GM13977 (cell line): ENCODE measurements around the gene P2RX7.
"Not testable (repeated sequence)": the region's sequence is repeated elsewhere in the genome, so short reads cannot be mapped to it uniquely, and the experiment has no call there.

ENCODE experiments used
- DNase-seq: peaks from one replicate; pipeline ENCODE4 v3.0.0; 2012; ENCODE audit warnings: low spot score
- in situ Hi-C: fragments of 300-500 bp; cut with MboI; formaldehyde crosslinking; loops from one replicate; pipeline ENCODE4 v1.12.0; 2022; ENCODE audit warnings: low sequenced_read_pairs, low pct_unique_long_range_greater_than_20kb, mixed read lengths, inconsistent platforms; ENCODE audit not compliant: unreplicated experiment
- TF ChIP-seq, protein P1 (sequence below): IDR thresholded peaks from 2 replicates; pipeline ENCODE4 v1.5.1; 2012; ENCODE audit warnings: mild to moderate bottlenecking, control low read depth; ENCODE audit not compliant: insufficient read depth; ENCODE audit errors: extremely low read depth, missing control alignments

P2RX7 gene

GRCh38 chr12:121196902-121197301 is 64.2 kb downstream of the P2RX7 start:
- no peak for DNase-seq
- TF ChIP-seq, protein P1, sequence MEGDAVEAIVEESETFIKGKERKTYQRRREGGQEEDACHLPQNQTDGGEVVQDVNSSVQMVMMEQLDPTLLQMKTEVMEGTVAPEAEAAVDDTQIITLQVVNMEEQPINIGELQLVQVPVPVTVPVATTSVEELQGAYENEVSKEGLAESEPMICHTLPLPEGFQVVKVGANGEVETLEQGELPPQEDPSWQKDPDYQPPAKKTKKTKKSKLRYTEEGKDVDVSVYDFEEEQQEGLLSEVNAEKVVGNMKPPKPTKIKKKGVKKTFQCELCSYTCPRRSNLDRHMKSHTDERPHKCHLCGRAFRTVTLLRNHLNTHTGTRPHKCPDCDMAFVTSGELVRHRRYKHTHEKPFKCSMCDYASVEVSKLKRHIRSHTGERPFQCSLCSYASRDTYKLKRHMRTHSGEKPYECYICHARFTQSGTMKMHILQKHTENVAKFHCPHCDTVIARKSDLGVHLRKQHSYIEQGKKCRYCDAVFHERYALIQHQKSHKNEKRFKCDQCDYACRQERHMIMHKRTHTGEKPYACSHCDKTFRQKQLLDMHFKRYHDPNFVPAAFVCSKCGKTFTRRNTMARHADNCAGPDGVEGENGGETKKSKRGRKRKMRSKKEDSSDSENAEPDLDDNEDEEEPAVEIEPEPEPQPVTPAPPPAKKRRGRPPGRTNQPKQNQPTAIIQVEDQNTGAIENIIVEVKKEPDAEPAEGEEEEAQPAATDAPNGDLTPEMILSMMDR, result no peak
- in situ Hi-C loops, result no loop called here

DNA sequence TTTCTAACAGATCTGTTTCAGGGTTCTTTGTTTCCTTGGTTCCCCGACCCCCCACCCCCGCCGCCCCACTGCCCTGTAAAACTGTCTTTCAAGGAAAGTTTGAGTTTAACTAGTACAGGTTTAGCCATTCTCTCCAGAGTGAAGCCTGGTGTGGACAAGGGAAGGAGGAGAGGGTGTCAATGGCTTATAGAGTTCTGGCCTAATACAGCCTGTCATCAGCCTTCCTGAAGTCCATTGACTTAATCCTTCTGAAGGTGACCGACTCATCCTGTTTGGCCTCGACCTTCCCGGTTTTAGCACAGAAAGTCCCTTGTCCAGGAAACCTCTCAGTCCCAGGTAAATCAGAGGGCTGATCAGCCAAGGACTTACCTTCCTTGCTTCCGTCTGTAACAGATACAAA is 66.3 kb downstream of the P2RX7 start:
- TF ChIP-seq, protein P1, result no peak
- in situ Hi-C loops, result no loop called here

DNA sequence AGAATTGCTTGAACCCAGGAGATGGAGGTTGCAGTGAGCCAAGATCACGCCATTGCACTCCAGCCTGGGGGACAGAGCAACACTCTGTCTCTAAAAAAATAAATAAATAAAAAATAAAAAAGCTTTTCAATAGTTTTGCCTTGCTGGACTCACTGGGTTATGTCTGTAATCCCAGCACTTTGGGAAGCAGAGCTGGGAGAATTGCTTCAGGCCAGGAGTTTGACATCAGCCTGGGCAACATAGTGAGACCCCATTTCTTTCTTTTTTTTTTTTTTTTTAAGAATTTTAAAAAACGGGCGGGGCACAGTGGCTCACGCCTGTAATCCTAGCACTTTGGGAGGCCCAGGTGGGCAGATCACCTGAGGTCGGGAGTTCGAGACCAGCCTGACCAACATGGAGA is 68.5 kb downstream of the P2RX7 start:
- DNase-seq, in situ Hi-C loops: not testable (repeated sequence)

More for the DNA sequence above, 66.3 kb downstream of the P2RX7 start:
- DNase-seq, result no peak

GRCh38 chr12:121202407-121203355 is 70.0 kb downstream of the P2RX7 start:
- in situ Hi-C loops, result no loop called here
- no peak for DNase-seq
- TF ChIP-seq, protein P1, result no peak

DNA sequence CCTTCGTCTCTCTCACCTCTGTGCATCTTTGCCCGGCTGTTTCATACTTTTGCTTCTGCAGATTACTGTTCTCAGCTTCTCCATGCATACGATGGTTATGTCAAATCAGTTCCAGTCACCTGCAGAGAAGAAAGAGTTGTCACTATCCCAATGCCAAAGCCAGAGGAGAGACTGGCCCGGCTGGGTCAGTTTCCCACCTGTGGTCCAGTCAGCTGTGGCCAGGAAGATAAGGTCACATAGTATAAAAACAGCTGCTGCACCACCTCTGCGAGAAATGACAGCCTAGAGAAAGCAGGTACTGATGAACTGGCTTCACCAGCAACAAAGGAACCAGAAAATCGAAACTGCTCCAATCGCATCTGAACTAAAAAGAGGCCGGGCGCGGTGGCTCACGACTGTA is 70.8 kb downstream of the P2RX7 start:
- in situ Hi-C loops, result no loop called here
- DNase-seq, result no peak
- TF ChIP-seq, protein P1, result no peak

GRCh38 chr12:121205491-121205890 is 72.8 kb downstream of the P2RX7 start:
- no peak for DNase-seq
- in situ Hi-C loops, result no loop called here
- TF ChIP-seq, protein P1, result no peak

DNA sequence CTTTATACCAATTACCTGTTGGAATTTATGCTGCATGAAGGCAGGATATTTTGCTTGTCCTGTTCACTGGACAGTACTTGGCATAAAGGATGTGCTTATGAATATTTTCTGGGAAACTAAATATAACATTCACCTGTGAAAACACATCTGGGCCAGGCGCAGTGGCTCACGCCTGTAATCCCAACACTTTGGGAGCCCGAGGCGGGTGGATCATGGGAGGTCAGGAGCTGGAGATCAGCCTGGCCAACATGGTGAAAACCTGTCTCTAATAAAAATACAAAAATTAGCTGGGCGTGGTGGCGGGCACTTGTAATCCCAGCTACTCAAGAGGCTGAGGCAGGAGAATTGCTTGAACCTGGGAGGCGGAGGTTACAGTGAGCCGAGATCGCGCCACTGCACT is 75.9 kb downstream of the P2RX7 start:
- in situ Hi-C loops, DNase-seq: not testable (repeated sequence)
